Brain microvascular endothelial cell (primary cell): Measurements from ENCODE around the gene LINC01488.

Experiments
- DNase-seq: peaks from one replicate; pipeline ENCODE4 v3.0.0-alpha.2; 2020
- H3K27ac ChIP-seq: fragments of 250-450 bp; sonication (Bioruptor Pico); 2 replicates; pipeline ENCODE4 v1.5.1; 2020; ENCODE audit warnings: mild to moderate bottlenecking, moderate library complexity
- H3K27me3 ChIP-seq: fragments of 250-450 bp; sonication (Bioruptor Pico); replicated peaks from 2 replicates; pipeline ENCODE4 v1.5.1; 2020; ENCODE audit warnings: mild to moderate bottlenecking
- H3K36me3 ChIP-seq: fragments of 250-450 bp; sonication (Bioruptor Pico); replicated peaks from 2 replicates; pipeline ENCODE4 v1.5.1; 2020; ENCODE audit warnings: mild to moderate bottlenecking
- H3K4me3 ChIP-seq: 2 replicates; pipeline ENCODE4 v1.5.1; 2011; ENCODE audit warnings: low read depth, mild to moderate bottlenecking, control low read depth, low read length, moderate library complexity
- in situ Hi-C: cut with HindIII; loops from 2 replicates; pipeline ENCODE4 v1.10.0; 2017; ENCODE audit warnings: low sequenced_read_pairs, low pct_ligation_motif_present
- TF ChIP-seq, protein P1 (sequence below): IDR thresholded peaks from 2 replicates; pipeline ENCODE4 v1.5.1; 2011; ENCODE audit warnings: low read depth, mild to moderate bottlenecking, moderate library complexity, low read length, control low read depth, inconsistent platforms; ENCODE audit errors: missing control alignments

Gene LINC01488

DNA sequence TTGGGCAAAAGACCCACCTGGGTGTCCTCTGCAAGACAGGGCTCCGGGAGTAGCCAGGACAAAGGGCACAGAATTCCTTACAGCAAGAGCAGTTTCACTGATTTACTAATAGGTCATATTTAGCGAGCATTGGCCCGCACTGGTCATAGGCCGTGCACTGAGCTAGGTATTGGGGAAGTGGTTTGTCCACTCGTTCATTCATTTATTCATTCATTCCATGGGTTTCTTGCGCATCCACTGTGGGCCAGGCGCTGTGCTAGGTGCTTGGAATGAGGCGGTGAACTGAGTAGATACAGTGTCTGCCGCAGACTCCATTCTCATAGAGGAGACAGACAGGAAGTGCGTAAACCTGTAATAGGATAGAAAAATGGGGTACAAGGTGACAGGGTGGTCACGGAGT, 13.2 kb upstream of the LINC01488 start:
- in situ Hi-C loops: no loop called here
- no peak for DNase-seq
- Histone ChIP-seq H3K36me3 (no peaks in the 10 kb centered on the region), H3K4me3 (no peak overlapping the region), H3K27me3 (no peaks in the 10 kb centered on the region), H3K27ac (no peak overlapping the region)
- TF ChIP-seq, protein P1, sequence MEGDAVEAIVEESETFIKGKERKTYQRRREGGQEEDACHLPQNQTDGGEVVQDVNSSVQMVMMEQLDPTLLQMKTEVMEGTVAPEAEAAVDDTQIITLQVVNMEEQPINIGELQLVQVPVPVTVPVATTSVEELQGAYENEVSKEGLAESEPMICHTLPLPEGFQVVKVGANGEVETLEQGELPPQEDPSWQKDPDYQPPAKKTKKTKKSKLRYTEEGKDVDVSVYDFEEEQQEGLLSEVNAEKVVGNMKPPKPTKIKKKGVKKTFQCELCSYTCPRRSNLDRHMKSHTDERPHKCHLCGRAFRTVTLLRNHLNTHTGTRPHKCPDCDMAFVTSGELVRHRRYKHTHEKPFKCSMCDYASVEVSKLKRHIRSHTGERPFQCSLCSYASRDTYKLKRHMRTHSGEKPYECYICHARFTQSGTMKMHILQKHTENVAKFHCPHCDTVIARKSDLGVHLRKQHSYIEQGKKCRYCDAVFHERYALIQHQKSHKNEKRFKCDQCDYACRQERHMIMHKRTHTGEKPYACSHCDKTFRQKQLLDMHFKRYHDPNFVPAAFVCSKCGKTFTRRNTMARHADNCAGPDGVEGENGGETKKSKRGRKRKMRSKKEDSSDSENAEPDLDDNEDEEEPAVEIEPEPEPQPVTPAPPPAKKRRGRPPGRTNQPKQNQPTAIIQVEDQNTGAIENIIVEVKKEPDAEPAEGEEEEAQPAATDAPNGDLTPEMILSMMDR: no peak

DNA sequence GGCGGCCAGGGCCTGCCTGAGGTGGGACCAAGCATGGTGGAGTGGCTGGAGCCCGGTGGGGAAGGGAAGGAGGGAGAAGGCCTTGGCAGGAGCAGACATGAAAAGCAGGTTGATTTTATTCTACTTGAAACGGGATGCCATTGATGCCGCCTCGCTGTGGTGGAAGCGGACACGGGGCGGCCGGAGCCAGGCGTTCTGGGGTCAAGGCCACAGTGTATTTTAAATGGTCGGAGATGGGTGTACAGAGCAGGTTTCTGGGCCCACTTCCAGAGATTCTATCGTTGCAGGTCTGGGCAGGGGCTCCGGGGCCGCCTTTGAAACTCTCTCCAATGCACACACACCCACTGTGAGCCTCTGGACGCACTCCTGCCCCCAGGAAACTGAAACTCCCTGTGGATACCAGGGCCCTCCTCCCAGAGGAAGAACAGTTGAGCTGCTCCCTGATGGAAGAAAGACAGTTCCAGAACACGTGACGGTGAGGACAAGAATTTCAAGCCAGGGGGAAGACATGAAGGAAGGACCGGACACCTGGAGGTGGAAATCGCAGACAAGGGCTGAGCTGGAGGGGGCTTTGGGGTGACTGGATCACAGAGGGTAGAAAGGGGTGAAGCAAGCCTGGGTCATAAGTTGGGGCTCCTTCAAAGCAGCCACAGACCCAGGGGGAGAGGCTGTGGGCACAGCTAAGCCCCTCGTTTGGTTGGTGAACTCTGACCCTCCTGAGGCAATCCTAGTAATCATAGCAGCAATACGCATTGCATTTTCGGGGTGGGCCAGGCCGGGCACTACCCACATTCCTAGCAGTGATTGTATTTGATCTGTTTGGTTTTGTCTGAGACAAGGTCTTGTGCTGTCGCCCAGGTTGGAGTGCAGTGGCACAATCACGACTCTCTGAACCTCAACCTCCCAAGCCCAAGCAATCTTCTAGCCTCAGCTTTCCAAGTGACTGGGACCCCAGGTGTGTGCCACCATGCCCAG, 12.3 kb upstream of the LINC01488 start:
- no peak overlapping the region for H3K27ac ChIP-seq
- TF ChIP-seq, protein P1: no peak
- DNase-seq: no peak
- H3K36me3 ChIP-seq: no peaks in the 10 kb centered on the region
- H3K4me3 ChIP-seq: no peak overlapping the region
- H3K27me3 ChIP-seq: no peaks in the 10 kb centered on the region
- in situ Hi-C loops: no loop called here

DNA sequence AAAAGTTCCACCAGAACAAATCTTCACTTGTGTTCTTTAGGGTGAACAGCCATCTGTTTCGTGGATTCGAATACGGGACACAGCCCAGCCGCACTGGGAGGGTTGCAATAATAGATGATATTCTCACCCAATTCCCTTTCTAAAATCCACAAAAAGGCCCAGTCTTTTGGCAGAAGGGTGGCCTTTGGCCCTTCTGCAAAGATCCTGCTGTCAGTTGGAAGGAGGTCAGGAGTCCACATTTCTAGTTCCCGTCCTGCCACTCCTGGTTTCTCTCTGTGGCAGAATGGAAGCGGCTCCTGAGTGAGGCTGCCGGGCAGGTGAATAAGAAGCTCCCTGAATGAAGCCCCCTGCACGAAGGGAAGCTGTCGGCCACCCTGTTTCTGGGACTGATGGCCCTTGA, 11.2 kb upstream of the LINC01488 start:
- no peak overlapping the region for H3K27ac ChIP-seq
- DNase-seq: no peak
- no peak overlapping the region for H3K4me3 ChIP-seq
- in situ Hi-C loops: no loop called here
- no peaks in the 10 kb centered on the region for H3K36me3 ChIP-seq
- no peaks in the 10 kb centered on the region for H3K27me3 ChIP-seq
- TF ChIP-seq, protein P1: no peak

DNA sequence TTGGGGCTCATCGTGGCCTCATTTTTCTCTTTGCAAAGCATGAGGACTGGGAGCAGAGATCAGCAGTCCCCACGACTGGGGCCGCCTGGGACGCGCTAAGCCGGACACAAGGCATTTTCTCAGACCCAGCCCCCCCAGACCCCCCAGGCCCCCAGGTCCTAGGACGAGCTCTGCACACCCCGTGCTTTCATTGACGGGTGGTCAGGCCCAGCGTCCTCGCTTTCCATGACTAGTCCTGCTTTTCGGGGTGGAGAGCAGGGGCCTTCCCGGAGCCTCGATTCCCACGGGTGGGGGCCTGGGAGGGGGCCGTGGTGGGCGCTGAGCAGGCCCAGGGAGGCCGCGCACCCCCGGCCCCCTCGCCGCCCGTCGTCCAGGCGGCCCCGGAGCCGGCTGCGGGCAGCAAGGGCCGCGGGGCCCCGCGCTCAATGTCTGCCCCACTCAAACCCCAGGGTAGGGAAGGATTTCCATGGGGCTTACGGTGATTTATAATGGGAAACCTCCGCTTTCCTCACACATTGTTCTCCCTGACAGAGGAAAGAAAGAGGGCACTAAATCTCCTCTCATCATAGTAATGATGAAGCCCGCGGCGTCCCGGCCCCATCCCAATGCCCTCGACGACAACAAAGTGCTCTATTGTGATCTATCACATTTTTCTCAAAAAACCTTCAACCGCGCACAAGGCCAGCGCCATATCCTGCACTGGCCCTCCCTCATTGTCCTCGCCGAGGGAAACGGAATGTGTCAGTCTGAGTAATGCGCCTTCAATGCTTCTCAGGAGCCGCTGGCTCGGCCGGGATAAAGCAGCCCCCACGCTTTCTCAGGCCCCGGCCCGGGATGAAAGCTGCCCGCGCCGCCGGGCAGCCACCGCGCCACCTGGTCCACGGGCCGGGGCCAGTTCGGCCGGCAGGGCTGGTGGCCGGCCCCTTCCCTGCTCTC, 10.4 kb upstream of the LINC01488 start:
- in situ Hi-C loops: no loop called here
- Histone ChIP-seq H3K27me3 (no peaks in the 10 kb centered on the region), H3K4me3 (no peak overlapping the region), H3K36me3 (no peaks in the 10 kb centered on the region), H3K27ac (no peak overlapping the region)
- DNase-seq: peak; percentile 27
- TF ChIP-seq, protein P1: no peak

DNA sequence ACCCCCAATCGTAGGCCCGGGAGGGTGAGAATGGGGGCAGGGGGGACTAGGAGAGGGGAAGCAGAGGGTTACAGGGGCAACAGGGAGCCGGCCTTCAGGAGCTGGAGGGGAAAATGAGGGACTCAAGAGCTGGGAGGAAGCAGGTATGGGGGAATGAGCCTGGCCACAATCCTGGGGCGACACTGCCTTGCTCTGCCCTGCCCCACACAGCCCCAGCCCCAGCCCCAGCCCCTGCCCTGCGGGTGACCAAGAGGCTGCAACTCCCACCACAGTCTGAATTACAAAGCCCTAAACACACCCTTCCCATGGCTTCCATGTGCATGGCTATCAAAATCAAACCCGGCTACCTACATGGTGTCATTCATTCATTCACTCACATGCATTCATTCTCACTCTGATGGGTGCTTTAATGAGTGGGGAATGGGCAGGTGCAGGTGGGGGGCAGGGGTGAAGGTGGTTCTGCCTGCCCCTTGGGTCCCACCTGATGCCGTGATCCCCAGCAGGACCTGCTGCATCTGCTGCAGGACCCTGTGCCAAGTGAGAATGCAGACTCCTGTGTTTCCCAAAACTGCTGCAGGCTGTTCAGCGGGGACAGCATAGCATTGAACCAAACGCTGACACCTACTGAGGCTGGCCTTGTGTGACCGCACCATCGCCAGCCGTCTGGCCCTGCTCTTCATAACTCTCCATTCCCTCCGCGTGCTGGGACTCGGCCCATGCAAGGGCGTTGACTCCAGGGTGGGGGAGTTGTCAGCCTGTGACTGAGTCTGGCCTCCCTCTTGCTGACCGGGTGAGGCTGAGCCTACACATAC, 9.5 kb upstream of the LINC01488 start:
- H3K36me3 ChIP-seq: no peaks in the 10 kb centered on the region
- TF ChIP-seq, protein P1: no peak
- no peak overlapping the region for H3K27ac ChIP-seq
- in situ Hi-C loops: no loop called here
- no peak for DNase-seq
- H3K4me3 ChIP-seq: no peak overlapping the region
- H3K27me3 ChIP-seq: no peaks in the 10 kb centered on the region
